Measurements from ENCODE around the gene RIPPLY3. TPM values are rescaled to one million over a fixed set of nuclear protein-coding genes. Genes with fewer than 3 reads are reported as not detected.

Gene RIPPLY3
- total and polyA plus RNA-seq, 2 donors (not counting 1 experiment from before 2014, with no cell fraction given) = not detected

DNA sequence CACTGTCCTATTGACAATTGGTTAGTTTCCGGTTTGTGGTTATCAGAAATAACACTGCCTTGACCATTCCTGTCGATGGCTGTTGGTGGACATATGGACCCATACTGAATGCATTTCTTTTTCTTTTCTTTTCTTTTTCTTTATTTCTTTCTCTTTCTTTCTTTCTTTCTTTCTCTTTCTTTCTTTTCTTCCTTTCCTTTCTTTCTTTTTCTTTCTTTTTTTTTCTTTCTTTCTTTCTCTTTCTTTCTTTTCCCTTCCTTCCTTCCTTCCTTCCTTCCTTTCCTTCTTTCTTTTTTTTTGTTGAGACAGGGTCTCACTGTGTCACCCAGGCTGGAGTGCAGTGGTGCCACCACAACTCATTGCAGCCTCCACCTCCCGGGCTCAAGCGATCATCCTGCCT lies 24.4 kb downstream of the RIPPLY3 start:
- no peak for DNase-seq
- Histone ChIP-seq H3K36me3 (replicated peaks in 1 of 2; ENCODE audit: control extremely low read depth in 1 of 2, control insufficient read depth in 1 of 2, extremely low read depth in 1 of 2, insufficient read depth in 2 of 2, low read length in 1 of 2) (no peaks in the 10 kb centered on the region), H3K4me2 (replicated peaks; ENCODE audit: low read depth, low read length, poor library complexity, severe bottlenecking) (no peak overlapping the region), H3K27ac (ENCODE audit: low read length in 2 of 2) (no peak overlapping the region), H3K9me3 (ENCODE audit: control extremely low read depth in 1 of 3, control insufficient read depth in 2 of 3, insufficient read depth in 1 of 3, low read length in 2 of 3) (no peaks in the 10 kb centered on the region), H3K27me3 (replicated peaks in 1 of 4; ENCODE audit: control extremely low read depth in 1 of 4, control insufficient read depth in 3 of 4, insufficient read depth in 4 of 4, low read length in 3 of 4) (no peaks in the 10 kb centered on the region), H3K4me3 (ENCODE audit: control extremely low read depth in 1 of 5, extremely low read depth in 1 of 5, insufficient read depth in 1 of 5, low read depth in 2 of 5, low read length in 4 of 5) (no peak overlapping the region), H3K4me1 (ENCODE audit: control insufficient read depth in 2 of 2, insufficient read depth in 2 of 2, low read length in 2 of 2) (no peaks in the 10 kb centered on the region), H3K79me2 (ENCODE audit: control insufficient read depth, insufficient read depth, low read length) (no peaks in the 10 kb centered on the region), H4K20me1 (ENCODE audit: control insufficient read depth, insufficient read depth, low read length, poor library complexity, severe bottlenecking) (no peaks in the 10 kb centered on the region), H3K9ac (ENCODE audit: low read length) (no peak overlapping the region), H2AFZ (ENCODE audit: insufficient read depth, low read depth, low read length, poor library complexity, severe bottlenecking) (no peak overlapping the region)
- TF ChIP-seq, protein P1, sequence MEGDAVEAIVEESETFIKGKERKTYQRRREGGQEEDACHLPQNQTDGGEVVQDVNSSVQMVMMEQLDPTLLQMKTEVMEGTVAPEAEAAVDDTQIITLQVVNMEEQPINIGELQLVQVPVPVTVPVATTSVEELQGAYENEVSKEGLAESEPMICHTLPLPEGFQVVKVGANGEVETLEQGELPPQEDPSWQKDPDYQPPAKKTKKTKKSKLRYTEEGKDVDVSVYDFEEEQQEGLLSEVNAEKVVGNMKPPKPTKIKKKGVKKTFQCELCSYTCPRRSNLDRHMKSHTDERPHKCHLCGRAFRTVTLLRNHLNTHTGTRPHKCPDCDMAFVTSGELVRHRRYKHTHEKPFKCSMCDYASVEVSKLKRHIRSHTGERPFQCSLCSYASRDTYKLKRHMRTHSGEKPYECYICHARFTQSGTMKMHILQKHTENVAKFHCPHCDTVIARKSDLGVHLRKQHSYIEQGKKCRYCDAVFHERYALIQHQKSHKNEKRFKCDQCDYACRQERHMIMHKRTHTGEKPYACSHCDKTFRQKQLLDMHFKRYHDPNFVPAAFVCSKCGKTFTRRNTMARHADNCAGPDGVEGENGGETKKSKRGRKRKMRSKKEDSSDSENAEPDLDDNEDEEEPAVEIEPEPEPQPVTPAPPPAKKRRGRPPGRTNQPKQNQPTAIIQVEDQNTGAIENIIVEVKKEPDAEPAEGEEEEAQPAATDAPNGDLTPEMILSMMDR (IDR thresholded peaks at IDR 0.05) = no peak
- TF ChIP-seq EZH2 (IDR thresholded peaks at IDR 0.05; ENCODE audit: borderline replicate concordance, insufficient read depth, low read depth, low read length, poor library complexity, severe bottlenecking) = no peak
- ChIA-PET POLR2A (no interaction called here), CTCF (interaction anchor here (0.6 kb wide), 1 partner anchor 31 kb away, joined by 3 read pairs; no protein-coding TSS in a partner anchor)
- no peak for ATAC-seq (ENCODE audit: low read depth)
- intact Hi-C loops (cut with micrococcal nuclease) = no loop called here
- Mint-ChIP-seq H3K4me3 (no peak overlapping the region), H3K27me3 (peaks cover 7% of the 10 kb centered on the region), H3K27ac (no peak overlapping the region), H3K4me1 (no peaks in the 10 kb centered on the region), H3K9me3 (ENCODE audit: insufficient read depth) (no peaks in the 10 kb centered on the region)
- 82% methylated on average over 2 of the region's 4 CpGs for WGBS (ENCODE audit: insufficient coverage)

GRCh38 chr21:37032293-37032692 lies 25.8 kb downstream of the RIPPLY3 start:
- Histone ChIP-seq H3K79me2 (ENCODE audit: control insufficient read depth, insufficient read depth, low read length) (no peaks in the 10 kb centered on the region), H3K4me3 (ENCODE audit: control extremely low read depth in 1 of 5, extremely low read depth in 1 of 5, insufficient read depth in 1 of 5, low read depth in 2 of 5, low read length in 4 of 5) (no peak overlapping the region), H2AFZ (ENCODE audit: insufficient read depth, low read depth, low read length, poor library complexity, severe bottlenecking) (no peak overlapping the region), H3K4me2 (replicated peaks; ENCODE audit: low read depth, low read length, poor library complexity, severe bottlenecking) (no peak overlapping the region), H3K9me3 (ENCODE audit: control extremely low read depth in 1 of 3, control insufficient read depth in 2 of 3, insufficient read depth in 1 of 3, low read length in 2 of 3) (no peaks in the 10 kb centered on the region), H3K36me3 (replicated peaks in 1 of 2; ENCODE audit: control extremely low read depth in 1 of 2, control insufficient read depth in 1 of 2, extremely low read depth in 1 of 2, insufficient read depth in 2 of 2, low read length in 1 of 2) (no peaks in the 10 kb centered on the region), H3K9ac (ENCODE audit: low read length) (no peak overlapping the region), H3K4me1 (ENCODE audit: control insufficient read depth in 2 of 2, insufficient read depth in 2 of 2, low read length in 2 of 2) (no peaks in the 10 kb centered on the region), H4K20me1 (ENCODE audit: control insufficient read depth, insufficient read depth, low read length, poor library complexity, severe bottlenecking) (no peaks in the 10 kb centered on the region), H3K27me3 (replicated peaks in 1 of 4; ENCODE audit: control extremely low read depth in 1 of 4, control insufficient read depth in 3 of 4, insufficient read depth in 4 of 4, low read length in 3 of 4) (no peaks in the 10 kb centered on the region), H3K27ac (ENCODE audit: low read length in 2 of 2) (no peak overlapping the region)
- Mint-ChIP-seq H3K4me1 (no peaks in the 10 kb centered on the region), H3K9me3 (ENCODE audit: insufficient read depth) (no peaks in the 10 kb centered on the region), H3K4me3 (no peak overlapping the region), H3K27ac (no peak overlapping the region), H3K27me3 (peaks cover 10% of the 10 kb centered on the region)
- CTCF ChIA-PET = no interaction called here
- intact Hi-C loops (cut with micrococcal nuclease) = no loop called here
- no peak for TF ChIP-seq EZH2 (IDR thresholded peaks at IDR 0.05; ENCODE audit: borderline replicate concordance, insufficient read depth, low read depth, low read length, poor library complexity, severe bottlenecking)
- TF ChIP-seq, protein P1 (IDR thresholded peaks at IDR 0.05) = no peak
- ATAC-seq (ENCODE audit: low read depth) = no peak
- 83% methylated on average over 1 of the region's 5 CpGs for WGBS (ENCODE audit: insufficient coverage)
- DNase-seq = no peak
- POLR2A ChIA-PET = no interaction called here
